ENCODE results near the gene CLMN.

- TF ChIP-seq CTCF (conservative IDR thresholded peaks at IDR 0.05; ENCODE audit: low read depth, low read length) (no peak), EZH2 (IDR thresholded peaks at IDR 0.05; ENCODE audit: borderline replicate concordance, low read depth, low read length, poor library complexity, severe bottlenecking) (no peak)
Measured at GRCh38 chr14:95365401-95365800, 45.7 kb upstream of the CLMN start.
